DMS53 treated with DMSO at 0.1 percent for 48 hours (cell line): ENCODE data around the gene PAGE2B.
"Not testable (repeated sequence)": the region's sequence is repeated elsewhere in the genome, so short reads cannot be mapped to it uniquely, and the experiment has no call there.

Experiments
- DNase-seq: peaks from one replicate; lab custom pipeline; 2025; ENCODE audit not compliant: unreplicated experiment; lab: John Stamatoyannopoulos, UW

The PAGE2B gene

GRCh38 chrX:55074851-55075467 lies at the start of gene PAGE2B:
Gene PAGE2B (plus strand): TSS chrX:55075030. CDS start chrX:55076042, 1,012 bp downstream.
- DNase-seq: no peak

- no peak for DNase-seq
These were observed 48.7 kb upstream of the PAGE2B start for GRCh38 chrX:55026143-55026542.

- no peak for DNase-seq
These were observed 48.0 kb upstream of the PAGE2B start for GRCh38 chrX:55026840-55027239.

- no peak for DNase-seq
These were observed 46.8 kb upstream of the PAGE2B start for GRCh38 chrX:55028040-55028439.

- no peak for DNase-seq
These were observed 46.2 kb upstream of the PAGE2B start for GRCh38 chrX:55028611-55029010.

GRCh38 chrX:55029291-55029690 lies 45.5 kb upstream of the PAGE2B start:
- DNase-seq: no peak

GRCh38 chrX:55030271-55031205 lies 44.3 kb upstream of the PAGE2B start, which contains the start of gene ALAS2:
Gene ALAS2 (minus strand): TSS chrX:55030977. CDS start chrX:55026000, 4,977 bp downstream.
- no peak for DNase-seq

GRCh38 chrX:55033429-55033828 lies 41.4 kb upstream of the PAGE2B start:
- no peak for DNase-seq

GRCh38 chrX:55039471-55039870 lies 35.4 kb upstream of the PAGE2B start:
- no peak for DNase-seq

- DNase-seq: no peak
These were observed 33.3 kb upstream of the PAGE2B start for GRCh38 chrX:55041514-55041913.

GRCh38 chrX:55050599-55050998 lies 24.2 kb upstream of the PAGE2B start:
- DNase-seq: not testable (repeated sequence)

GRCh38 chrX:55056820-55057674 lies 17.8 kb upstream of the PAGE2B start:
- DNase-seq: no peak

GRCh38 chrX:55057675-55058249 lies 17.1 kb upstream of the PAGE2B start:
- peak; percentile 37 for DNase-seq

- DNase-seq: not testable (repeated sequence)
These were observed 7.7 kb upstream of the PAGE2B start for GRCh38 chrX:55067180-55067579.

GRCh38 chrX:55072286-55072685 lies 2.5 kb upstream of the PAGE2B start:
- no peak for DNase-seq

GRCh38 chrX:55088795-55089489 lies 14.1 kb downstream of the PAGE2B start, which contains the start of gene PAGE2:
Gene PAGE2 (plus strand): TSS chrX:55089018. CDS start chrX:55090021, 1,003 bp downstream.
- no peak for DNase-seq

GRCh38 chrX:55098691-55099090 lies 23.9 kb downstream of the PAGE2B start:
- DNase-seq: no peak

- DNase-seq: no peak
These were observed 24.3 kb downstream of the PAGE2B start for GRCh38 chrX:55099162-55099561.

GRCh38 chrX:55102754-55103153 lies 27.9 kb downstream of the PAGE2B start:
- no peak for DNase-seq

GRCh38 chrX:55107262-55107661 lies 32.4 kb downstream of the PAGE2B start:
- DNase-seq: no peak
